ENCODE results near the gene GGN.

GRCh38 chr19:38376576-38376975, 11.3 kb downstream of the GGN start:
- TF ChIP-seq ZNF384 (IDR thresholded peaks at IDR 0.05) (no peak), L3MBTL2 (conservative IDR thresholded peaks at IDR 0.05) (no peak), ARNT (IDR thresholded peaks at IDR 0.05) (no peak), SP1 (IDR thresholded peaks at IDR 0.05) (no peak), SUZ12 (IDR thresholded peaks at IDR 0.05) (no peak), TARDBP (IDR thresholded peaks at IDR 0.05) (no peak), FOXM1 (IDR thresholded peaks at IDR 0.05; ENCODE audit: borderline replicate concordance) (no peak)
